GM19463 (cell line): Measurements from ENCODE around the gene GET3.
"Not testable (repeated sequence)": the region's sequence is repeated elsewhere in the genome, so short reads cannot be mapped to it uniquely, and the experiment has no call there.

Experiments used
- ATAC-seq: cut with Tn5 transposase; IDR thresholded peaks from one replicate; pipeline ENCODE4 v1.9.1; 2021; ENCODE audit warnings: mild to moderate bottlenecking, moderate library complexity; ENCODE audit not compliant: unreplicated experiment

GET3 gene

DNA sequence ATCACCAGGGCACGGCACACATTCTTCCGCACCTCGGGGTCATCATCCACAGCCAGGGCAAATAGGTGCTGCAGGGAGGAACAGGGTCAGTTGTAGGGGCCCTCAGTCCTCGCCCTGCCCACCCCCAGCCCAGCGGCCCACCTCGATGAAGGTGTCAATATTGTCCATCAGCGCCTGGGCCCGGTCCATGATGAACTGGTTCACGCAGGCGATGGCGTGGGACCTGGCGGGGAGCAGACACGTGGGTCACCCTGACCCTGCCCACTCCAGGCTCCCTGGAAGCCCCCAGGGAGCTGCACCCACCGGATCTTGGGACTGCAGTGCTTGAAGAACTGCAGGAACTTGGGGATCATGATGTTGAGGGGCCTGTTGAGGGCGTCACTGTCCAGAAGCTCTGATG lies 22.2 kb upstream of the GET3 start:
- ATAC-seq, result no peak

DNA sequence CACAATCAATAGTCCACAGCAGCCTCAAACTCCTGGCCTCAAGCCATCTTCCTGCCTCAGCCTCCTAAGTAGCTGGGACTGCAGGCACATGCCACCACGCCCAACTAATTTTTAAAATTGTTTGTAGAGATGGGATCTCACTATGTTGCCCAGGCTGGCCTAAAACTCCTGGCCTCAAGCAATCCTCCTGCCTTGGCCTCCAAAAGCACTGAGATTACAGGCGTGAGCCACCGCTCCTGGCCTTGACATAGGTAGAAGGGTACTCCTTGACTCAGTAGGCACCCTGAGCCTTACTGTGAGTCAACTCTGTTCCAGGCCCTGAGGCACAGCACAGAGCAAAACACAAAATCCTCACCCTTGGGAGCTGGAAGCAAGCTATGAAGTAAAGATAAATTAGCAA lies 21.4 kb upstream of the GET3 start:
- ATAC-seq, result no peak

DNA sequence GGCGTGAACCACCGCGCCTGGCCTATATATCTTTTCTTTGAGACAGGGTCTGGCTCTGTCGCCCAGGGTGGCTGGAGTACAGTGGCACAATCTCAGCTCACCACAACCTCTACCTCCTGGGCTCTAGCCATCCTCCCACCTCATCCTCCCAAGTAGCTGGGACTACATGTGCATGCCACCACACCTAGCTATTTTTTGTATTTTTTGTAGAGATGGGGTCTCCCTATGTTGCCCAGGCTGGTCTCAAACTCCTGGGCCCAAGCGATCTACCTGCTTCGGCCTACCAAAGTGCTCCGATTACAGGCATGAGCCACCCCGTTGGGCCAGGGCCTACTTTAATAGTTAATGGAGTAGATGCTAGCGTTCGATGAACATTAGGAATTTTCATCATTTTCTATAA lies 17.0 kb upstream of the GET3 start:
- no peak for ATAC-seq

DNA sequence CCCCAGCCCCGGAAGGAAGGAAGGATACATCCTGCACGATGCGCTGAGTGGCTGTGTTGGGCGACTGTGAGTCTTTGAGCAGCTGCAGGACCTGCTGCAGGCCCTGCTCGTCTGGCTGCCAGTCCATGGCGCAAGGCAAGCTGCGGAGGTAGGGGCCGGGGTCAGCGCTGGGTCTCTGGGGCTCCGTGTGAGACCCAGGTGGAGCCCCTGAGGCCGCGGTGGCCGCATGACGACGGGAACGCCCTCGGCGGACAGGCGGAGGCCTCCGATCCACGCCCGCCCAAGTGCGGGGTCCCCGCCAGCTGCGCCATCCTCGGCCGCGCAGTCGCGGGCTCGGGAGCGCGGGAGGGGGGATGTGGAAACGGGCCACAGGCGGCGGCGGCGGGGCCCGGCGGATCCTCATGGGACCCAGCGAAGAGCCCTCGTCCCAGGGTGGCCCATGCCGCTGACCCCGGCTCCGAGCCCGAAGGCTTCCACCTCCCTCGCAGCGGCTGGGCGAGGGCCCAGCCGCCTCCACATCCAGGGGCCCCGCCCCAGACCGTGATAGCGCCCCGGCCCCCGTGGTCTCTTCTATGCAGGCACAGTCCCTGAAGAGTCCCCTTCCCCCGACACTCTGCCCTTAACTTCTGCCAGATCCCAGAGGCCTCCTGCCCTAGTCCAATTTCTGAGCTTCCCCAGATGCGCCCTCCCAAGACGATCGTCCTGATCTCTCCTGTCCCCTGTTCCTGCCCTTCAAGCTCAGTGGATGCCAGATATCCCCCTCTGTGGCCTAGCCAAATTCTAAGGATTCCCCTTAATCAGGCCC lies 16.2 kb upstream of the GET3 start:
- no peak for ATAC-seq

DNA sequence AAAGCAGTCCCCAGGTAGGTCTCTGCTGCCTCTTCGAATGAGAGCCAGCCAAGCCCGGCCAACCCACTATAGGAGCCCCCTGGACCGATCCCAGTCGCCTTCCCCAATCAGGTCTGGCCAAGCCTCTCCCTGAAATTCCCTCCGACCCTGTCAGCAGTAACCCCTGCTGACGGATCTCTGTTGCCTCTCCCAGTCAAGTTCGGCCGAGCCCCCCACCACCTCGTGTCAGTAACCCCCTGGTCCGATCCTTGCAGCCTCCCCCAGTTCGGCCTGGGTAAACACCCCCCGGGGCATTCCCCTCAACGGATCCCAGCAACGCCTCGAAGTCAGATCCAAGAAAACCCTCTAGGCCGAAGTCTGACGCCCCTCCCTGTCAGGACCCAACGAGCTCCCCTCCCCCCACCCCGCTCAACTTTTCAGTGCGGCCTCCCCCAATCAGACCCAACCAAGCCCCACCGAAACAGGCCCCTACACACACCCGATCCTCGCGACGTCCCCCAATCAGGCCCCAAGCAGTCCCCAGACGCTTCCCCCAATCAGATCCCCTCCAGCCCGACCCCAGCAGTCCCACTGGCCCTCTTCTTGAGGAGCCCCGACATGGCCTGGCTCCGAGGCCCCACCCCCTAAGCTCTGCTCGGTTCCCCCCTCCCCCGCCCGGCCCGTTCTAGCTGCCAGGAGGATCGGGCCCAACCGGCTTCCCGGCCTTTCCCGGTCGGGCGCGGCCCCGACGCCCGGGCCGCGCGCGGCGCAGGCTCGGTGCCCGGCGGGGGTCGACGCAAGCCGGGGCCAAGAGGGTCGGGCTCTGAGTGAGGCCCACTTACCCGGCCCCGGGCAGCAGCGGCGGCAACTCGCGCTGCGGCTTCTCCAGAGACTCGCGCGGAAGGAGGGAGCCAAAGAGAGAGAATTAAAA lies 15.4 kb upstream of the GET3 start:
- ATAC-seq, result no peak

DNA sequence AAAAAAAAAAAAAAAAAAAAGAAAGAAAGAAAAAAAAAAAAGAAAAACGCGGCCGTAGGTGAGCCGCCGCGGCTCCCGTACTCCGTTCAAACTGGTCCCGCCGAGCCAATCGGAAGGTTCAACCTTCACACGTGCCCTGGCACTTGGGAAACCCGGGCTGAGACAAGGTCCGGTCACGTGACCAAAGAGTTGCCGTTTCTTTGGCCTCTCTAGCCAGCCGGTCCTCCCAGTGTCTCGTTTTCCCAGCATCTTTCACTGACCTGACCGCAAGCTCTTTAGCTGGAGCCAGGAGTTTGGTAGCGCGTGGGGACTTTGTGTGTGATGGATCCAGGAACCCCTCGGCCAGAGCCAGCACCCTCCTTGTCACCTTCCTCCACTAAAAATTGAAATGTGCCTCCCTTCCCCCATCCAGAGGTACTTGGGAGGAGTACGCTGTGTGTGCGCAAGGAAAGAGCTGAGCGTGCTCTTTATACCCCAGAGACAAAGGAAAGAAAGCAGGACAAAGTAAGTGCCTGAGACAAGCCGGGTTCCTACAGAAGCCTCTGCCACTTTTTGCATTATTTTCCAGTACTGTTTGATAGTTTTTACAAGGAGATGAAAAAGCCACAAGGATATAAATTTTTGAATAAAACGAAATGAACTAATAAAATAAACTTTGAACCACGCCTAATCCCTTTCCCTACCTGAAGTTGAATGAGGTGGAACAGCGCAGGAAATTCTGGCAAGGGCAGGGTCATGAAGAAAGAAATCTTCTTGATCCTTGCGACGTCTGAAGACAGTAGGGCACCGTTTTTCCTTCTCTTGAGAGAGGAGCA lies 14.5 kb upstream of the GET3 start:
- ATAC-seq, result peak; percentile 72

DNA sequence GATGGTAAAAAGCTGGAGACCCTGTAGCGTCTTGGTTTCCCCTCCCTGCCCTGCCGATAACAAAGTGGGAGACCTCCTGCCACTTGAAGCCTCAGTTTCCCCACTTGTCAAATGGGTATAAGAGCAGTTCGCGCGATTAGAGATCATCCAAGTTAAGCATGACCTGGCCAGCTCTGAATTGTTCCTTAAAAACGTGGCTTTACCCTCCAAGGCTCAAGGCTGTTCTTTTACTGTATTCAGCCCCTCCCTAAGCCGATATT lies 14.0 kb upstream of the GET3 start:
- ATAC-seq, result no peak

DNA sequence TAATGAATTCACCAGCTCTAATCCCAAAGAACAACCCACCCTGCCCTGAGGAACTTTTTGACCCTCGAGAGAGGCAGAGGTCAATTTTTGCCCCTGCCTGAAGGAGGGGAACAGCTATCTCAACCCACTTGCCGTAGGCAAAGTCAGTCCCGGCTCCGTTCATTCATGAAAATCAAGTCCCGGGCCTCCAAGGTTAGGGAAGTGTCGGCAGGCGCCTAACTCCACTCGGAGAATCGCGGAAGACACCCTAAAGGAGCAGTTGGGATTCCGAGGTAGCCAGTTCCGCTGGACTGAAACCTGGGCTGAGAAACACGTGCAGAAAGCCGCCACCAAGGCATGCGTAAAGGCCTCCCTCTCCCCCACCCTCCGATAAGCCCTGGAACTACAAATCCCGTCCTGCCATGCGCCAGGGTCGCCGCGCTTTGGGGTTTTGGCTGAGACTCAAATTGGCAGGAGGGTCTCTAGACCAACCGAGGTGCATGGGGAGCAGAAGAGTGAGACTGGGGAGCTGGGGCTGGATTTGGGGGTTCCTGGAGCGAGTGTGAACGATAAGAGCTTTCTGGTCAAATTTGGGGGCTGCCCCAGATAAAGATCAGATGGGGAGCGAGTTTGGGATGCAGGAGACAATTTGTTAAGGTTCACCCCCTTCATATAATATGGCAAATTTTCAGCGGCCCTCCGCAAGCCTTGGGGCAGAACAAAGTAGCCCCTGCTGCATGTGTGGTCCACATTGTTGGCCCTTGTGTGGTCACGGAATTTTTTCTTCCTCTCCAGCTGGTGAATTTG lies 13.5 kb upstream of the GET3 start, which contains the start of gene TNPO2:
TSS of gene TNPO2 (minus strand) at position 292 of the 786 bp plus-strand sequence. CDS start 2,955 bp downstream, outside the sequence.
- ATAC-seq, result no peak

DNA sequence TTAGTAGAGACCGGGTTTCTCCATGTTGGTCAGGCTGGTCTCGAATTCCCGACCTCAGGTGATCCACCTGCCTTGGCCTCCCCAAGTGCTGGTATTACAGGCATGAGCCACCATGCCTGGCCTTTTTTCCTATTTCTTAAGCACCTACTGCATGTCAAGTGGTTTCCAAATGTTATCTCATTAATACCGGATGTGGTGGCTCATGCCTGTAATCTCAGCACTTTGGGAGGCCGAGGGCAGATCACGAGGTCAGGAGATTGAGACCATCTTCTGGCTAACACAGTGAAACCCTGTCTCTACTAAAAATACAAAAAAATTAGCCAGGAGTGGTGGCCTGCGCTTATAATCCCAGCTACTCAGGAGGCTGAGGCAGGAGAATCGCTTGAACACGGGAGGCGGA lies 11.7 kb upstream of the GET3 start:
- not testable (repeated sequence) for ATAC-seq

DNA sequence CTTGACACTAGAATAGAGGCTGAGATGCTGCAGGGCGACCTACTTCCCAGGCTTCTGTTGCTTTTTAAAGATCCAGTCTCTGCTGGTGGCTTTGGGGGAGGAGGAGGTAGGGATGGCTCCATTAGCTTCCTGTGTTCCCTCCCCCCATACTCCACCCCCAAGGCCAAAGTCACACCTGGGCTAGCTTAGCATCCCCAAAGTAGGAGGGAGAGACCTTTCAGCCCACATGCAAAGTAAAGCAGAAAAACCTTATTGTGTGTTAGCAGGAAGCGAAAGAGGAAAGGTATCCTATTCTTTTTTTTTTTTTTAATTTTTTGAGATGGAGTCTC lies 10.3 kb upstream of the GET3 start:
- ATAC-seq, result no peak

DNA sequence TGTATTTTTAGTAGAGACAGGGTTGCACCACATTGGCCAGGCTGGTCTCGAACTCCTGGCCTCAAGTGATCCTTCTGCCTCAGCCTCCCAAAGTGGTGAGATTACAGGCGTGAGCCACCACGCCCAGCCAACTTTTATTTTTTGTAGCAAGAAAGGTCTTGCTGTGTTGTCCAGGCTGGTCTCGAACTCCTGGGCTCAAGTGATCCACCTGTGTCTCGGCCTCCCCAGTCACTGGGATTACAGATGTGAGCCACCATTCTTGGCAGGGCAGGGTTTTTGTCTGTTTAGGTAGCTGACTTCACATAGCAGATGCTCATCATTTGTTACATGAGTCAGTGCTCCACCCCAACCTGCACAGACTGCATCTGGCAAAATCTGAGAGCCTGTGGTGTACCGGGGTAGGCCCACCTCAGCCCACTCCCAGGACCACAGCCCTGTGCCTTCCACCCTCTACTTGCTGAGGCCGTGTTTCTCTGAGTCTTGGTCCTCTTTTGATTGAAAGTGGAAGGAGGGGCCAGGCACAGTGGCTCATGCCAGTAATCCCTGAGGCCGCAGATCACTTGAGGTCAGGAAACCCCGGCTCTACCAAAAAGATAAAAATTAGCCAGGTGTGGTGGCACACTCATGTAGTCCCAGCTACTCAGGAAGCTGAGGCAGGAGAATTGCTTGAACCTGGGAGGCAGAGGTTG lies 9.4 kb upstream of the GET3 start:
- ATAC-seq, result no peak

DNA sequence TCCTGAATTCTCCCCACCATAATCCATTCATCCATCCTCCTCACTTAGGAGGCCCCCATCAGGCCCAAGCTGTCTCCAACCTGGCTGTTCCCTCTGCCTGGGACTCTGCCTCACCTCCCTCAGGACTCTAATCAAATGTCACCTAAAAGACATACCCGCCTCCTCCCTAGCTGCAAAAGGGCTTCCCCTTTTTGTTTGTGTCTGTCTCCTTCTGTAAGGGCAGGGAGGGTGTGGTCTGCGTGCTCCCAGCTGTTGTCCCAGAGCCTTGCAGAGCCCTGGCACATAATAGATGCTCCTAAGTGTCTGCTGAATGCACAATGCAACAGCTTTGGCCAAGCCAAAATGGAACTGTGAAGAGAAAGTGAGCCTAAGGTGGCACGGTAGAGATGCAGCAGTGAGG lies 7.2 kb upstream of the GET3 start:
- ATAC-seq, result no peak

DNA sequence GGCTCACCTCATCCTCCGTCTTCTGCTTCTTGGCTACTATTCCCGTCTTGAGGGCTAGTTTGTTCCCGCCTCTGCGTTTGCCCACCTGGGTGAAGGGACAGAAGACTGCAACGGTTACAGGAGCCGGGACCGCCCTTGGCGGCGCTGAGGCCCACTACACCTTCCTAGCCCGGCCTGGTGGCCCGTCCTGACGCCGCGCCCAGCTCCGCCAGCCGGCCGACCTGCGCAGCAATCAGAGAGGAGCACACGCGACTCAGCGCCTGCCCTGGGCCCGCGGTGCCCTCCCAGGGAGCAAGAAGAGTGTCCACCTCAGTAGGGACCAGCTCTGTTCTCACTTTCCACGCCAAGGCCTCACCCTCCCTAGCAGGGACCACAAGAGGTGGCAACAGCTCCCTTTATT lies 6.0 kb upstream of the GET3 start:
- no peak for ATAC-seq

DNA sequence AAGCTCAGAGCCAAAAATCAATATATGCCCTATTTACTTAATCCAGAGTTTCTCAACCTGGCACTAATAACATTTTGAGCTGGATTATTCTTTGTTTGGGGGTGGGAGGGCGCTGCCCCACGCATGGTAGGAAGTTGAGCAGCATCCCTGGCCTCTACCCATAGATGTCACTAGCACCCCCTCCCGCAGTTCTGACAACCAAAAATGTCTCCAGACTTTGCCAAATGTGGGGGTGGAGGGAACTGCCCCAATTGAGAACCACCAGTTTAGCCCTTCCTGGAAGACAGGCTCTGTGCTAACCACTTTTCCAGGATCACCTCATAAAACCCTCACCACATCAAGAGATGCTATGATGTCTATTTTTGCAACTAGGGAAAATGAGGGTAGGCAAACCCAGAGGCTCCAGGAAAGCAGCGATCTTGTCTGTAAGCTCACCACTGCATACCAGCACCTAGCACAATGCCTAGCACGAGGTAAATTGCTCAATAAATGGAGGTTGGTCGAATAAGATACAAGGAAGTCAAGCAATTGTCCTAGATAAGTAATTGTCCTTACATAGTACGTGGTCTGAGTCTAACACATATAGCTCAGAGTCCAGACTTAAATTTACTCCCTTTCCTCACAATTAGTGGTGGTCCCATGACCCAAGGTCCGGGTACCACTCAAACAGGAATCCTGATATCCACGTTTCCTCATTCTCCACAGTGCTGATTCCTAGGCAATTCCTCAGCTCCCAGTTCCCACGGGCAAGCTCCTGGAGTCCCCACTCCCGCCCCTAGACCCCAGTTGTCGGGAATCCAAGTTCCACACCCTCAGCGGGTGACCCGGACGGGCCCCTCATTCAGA lies 3.7 kb upstream of the GET3 start:
- no peak for ATAC-seq

DNA sequence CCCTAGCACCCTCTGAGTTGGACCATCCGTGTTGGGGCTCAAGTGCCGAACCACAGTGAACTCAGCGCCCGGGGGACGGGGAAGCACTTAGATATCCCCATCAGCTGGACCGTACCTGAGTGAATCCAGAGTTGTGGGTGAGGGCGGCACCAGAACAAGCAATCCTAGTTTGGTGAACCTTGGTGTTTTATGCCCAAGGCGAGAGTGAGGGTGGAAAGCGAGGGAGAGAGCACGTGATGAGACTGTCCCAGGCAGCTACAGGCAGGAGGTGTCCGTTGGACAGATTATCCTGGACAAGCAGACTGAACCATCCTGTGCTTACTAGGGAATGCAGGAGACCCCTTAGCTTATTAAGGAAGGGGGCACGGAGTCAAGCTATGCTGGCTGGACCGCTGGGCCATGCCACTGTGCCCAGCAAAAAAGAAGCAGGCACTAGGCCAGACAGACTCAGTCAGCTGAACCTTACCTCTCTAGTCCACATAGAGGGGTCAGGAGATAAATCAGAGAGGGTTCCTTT lies 596 bp downstream of the GET3 start:
- no peak for ATAC-seq

DNA sequence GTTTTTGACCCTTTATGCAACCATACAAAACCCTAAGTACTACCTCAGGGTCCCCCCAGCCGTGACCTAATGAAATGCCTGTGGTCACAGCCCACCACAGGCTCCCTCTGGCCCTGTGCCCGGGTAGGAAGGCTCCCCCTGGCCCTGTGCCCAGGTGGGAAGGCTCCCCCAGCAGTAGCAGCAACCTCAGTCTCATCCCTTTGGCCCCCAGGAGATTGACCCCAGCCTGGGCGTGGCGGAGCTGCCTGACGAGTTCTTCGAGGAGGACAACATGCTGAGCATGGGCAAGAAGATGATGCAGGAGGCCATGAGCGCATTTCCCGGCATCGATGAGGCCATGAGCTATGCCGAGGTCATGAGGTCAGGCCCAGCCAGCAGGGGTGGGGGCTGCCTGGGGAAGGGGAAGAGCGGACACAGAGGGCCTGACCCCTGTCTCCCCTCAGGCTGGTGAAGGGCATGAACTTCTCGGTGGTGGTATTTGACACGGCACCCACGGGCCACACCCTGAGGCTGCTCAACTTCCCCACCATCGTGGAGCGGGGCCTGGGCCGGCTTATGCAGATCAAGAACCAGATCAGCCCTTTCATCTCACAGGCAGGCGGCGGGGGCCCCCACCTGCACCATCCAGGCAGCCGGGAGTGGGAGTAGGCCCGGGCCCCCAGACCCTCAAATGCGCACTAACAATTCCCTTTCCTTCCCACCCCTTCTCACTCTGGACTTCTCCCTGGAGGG lies 8.0 kb downstream of the GET3 start:
- no peak for ATAC-seq

DNA sequence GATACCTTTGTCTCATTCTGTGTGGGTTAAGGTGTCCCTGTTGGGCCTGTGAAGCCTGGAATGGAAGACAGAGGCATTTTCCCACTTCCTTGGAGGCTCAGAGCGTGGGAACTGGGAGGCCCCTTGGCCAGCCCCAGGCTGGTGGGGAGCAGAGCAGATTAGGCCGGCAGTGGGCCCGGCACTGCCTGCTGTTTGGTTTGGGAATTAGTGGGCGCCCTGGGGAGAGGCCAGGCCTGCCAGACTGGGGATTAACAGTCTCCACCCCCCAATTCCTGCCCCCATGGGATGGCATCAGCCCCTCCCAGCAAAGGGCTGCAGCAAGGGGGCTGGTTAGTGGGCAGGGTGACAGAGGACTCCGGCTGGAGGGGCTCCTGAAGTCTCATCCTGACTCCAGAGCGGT lies 11.2 kb downstream of the GET3 start:
- no peak for ATAC-seq

DNA sequence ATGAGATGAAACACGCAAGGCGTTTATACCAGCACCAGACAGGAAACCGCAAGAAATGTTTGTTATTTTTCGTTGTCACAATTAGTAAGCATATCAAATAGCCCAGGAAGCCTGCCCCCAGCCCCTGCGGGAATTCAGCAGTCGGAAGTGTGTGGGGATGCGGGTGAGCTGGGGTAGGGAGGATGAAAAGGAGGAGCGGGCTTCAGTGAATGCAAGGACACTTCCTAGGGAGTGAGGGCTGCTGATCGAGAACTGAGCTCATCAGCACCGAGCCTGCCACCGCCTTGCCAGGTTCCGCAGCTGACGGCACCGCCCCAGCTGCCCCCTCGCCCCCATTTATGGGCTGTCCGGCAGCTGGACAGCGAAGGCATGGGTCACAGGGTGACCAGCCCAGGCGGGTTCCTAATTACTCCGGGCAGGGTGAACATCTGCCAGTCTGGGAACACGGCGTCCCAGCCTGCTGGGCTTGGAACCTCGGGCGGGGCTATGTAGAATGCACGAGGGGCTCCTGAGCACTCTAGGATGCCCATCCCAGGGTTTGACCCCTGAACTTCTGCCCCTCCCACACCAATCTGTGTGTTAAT lies 12.7 kb downstream of the GET3 start:
- ATAC-seq, result no peak
